Loucy (cell line): ENCODE measurements around the gene CFAP77.

ENCODE experiments used
- CTCF ChIP-seq: fragments of 200-600 bp; sonication (generic); conservative IDR thresholded peaks from 2 replicates; pipeline ENCODE4 v1.5.1; 2014; ENCODE audit warnings: mild to moderate bottlenecking, antibody characterized with exemption, low read length
- EZH2phosphoT487 ChIP-seq: fragments of 200-600 bp; IDR thresholded peaks from 2 replicates; pipeline ENCODE4 v1.6.1; 2018; ENCODE audit warnings: antibody characterized with exemption, mild to moderate bottlenecking, moderate library complexity, borderline replicate concordance

GRCh38 chr9:132500193-132500592, 90.2 kb downstream of the CFAP77 start:
- TF ChIP-seq EZH2phosphoT487 (no peak), CTCF (no peak)
